G401.6 (cell line): ENCODE measurements around the gene SELENOO.

Experiments
- FAIRE-seq: peaks from 2 replicates; lab custom pipeline; 2012; peaks lifted over from hg19 to GRCh38; lab: Jason Lieb, UNC

SELENOO gene

DNA sequence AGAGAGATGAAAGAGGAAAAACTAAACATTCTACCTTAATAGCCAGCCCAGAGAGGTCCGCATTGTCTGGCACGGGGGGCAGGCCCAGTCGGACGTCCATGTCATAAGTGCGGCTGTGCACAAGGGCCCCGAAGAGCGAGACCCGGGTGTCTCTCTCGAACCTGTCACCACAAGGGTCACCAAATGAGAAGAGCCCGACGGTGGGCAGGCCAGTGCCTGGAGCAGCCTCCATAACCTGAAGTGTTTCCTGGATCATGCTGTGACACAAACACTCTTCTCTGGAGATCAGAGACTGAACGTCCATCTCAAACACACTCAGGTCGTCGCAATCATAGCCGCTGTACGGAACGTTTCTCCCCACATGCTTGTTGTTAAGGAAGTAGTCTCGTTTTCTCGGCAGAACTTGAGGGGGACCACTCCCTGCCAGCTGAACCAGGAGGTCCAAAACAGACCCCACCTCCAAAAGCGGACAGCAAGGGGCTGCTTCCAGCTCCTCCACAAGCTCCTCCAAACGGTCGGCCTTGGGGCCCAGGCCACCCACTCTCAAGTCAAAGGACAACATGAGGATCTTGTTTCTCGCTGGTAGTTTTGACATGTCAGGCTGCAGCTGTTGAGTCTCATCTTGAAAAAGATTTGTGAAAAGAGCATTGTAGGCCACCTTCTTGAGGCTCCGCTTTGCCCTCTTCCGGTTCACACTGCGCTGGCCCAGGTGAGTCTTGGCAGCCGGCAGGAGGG is 43.0 kb downstream of the SELENOO start:
- no peak for FAIRE-seq

DNA sequence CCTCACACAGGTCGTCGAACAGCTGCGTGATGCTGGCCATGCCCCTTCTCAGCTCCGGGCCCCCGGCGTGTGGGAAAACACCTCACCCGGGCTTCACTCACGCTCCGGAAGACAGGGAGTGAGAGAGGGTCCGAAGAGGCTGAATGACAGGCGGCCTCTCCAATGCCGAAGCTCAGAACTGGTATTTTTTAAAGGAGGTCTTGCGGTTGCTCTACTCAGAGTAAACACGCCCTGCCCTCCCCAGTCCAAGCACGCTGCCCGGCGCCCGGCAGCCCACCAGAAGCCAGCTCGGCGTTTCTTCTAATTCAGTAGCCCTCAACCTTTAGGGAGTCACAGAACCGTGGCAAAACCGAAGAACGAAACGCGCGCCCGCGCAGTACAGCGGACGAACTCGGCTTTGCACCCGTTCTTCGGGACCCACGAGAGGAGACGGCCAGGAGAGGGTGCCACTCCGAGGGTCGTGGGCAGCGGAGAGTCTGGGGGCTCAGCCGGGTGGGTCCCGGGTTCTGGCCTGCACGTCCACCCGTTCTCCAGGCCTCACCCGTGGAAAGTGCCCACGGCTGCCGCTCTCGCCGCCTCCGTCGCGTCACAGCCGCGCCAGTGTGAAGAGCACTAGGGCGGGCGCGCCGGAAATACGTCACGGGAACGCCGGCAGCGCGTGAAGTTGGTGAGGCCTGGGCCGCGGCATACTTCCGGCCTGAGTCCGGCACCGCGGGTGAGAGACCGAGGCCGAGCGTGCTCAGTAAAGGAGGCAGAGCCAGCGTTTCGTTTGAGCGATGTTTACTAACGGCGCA is 43.8 kb downstream of the SELENOO start, which contains the start of gene TUBGCP6:
TSS of gene TUBGCP6 (minus strand) at position 604 of the 794 bp plus-strand sequence. CDS start at position 40, 564 bp downstream.
- peak; percentile 90 for FAIRE-seq

DNA sequence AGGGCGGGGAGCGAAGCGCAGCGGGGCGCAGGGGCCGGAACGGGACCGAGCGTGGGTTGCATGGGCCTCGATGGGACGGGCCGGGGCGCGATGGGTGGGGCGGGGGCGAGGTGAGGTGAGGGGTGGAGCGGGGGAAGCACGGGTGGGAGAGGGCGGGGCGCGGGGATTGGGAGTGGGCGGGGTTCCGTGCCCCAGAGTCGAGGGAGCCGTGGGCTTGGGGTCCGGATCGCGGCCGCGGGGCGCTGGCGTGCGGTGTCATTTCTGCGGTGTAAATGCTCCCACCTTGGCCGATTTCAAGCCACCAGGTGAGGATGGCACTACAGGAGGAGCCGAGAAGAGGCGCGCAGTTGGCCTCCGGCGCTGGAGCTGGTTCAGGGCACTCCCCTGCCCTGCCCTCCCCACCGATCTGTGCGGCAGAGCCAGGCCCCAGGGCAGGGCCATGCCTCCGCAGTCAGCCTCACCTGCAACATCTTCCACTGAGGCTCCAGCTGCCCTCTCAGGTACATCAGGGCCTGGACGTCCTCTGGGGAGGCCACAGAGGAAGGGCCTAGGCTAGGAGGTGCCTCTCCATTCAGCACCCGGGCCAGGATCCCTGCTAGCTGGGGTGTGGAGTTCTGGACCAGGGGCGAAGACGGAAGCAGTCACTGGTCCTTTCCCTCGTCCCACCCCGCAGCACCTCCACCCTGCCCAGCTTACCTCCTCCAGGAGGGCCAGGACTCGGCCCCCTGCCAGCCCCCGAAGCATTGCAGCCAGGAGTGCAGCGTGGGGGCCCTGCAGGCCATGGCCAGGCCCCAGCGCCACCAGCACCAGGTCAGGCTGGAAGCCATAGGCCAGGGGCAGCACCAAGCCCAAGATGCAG is 44.6 kb downstream of the SELENOO start:
- no peak for FAIRE-seq

DNA sequence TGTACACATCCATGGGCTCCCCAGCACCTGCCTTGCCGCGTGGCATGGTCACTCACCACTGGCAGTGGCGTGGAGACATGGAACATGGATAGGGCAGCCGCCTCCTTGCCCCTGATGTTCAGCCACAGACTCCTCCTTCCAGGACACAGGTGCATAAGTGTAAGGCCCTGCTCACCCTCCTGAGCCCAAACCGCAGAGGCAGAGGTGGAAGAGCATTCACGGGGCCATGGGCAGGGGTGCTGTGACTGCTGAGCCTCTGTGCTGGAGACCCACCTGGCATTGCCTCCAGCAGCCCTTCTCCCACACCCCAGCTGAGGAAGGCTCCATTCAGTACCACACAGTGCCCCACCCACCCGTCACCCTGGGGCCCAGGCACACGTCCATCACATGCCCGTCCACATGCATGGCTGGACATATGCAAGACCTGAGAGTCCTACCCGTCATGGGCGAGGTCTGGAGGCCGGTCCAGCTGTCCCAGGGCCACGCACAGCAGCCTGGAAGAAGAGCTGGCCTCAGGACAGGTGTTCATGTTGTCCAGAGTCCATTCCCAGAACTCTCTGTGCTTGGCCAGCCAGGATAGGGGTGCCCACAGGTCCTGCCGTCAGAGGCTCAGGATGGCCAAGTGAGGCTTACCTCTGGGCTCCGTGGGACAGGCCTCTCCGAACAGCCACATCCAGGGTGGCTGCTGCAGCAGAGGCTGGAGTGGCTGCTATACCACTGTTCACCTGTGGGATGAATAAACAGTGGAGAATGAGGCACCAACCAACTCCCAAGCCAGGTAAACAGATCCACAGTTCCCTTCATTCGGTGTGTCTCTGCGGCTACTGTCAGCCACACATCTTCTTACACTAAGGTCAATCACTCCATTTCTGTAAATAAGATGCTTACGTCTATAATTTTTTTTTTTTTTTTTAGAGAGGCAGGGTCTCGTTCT is 45.7 kb downstream of the SELENOO start:
- no peak for FAIRE-seq

DNA sequence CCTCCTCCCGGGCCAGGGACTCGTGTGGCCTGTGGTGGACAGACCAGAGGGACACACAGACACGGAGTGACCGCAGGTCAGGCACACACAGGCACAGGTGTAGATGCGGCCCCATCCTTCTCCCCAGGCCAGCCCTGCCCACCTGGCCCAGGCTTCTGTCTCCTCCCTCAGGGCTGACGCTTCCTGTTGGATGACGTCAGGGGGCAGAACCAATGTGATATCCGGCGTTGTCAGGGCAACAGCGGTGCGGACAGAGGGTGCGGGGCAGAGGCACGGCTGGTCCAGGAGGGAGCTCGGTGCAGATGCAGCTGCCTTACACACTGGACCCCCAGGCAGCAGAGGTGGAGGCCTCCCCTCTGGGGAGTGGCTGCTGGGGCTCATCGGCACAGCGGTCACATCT is 46.9 kb downstream of the SELENOO start:
- no peak for FAIRE-seq

DNA sequence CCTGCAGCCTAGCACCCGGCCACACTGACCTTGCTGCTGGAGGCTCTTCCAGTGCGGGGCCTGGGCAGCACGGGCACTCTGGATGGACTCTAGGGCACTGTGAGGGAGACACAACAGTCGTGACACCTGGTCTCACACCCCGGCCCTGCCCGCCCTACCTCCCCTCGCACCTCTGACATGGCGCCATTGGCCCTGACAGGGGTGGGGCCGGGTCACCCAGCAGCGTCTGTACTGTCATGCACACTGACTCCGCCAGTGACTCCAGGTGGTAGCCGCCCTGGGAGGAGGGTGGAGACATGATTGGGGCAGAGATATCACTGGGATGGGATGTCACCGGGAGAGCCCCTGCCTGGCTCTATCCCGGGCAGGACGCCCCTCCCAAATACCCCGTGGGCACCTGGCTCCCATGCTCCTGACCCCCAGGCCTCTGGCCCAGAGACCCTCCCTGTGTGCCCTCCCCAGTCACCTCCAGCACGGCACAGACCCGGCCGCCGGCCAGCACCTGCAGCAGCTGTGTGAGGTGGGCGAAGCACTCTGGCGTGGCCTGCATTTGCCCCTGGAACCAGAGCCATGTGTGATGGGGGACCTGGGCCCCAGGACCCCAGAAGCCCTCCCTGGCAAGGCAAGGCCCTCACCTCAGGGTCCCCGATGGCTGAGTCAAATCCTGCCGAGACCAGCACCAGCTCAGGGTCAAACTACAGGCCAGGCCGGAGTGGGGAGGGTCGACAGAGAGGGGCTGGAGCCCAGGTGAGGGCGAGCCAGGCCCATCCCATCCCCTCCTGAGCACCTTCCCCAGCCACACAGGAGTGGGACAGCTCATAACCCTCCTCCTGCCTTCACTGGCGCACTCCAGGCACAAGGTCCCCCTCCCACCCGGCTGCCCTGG is 47.6 kb downstream of the SELENOO start:
- FAIRE-seq: no peak

DNA sequence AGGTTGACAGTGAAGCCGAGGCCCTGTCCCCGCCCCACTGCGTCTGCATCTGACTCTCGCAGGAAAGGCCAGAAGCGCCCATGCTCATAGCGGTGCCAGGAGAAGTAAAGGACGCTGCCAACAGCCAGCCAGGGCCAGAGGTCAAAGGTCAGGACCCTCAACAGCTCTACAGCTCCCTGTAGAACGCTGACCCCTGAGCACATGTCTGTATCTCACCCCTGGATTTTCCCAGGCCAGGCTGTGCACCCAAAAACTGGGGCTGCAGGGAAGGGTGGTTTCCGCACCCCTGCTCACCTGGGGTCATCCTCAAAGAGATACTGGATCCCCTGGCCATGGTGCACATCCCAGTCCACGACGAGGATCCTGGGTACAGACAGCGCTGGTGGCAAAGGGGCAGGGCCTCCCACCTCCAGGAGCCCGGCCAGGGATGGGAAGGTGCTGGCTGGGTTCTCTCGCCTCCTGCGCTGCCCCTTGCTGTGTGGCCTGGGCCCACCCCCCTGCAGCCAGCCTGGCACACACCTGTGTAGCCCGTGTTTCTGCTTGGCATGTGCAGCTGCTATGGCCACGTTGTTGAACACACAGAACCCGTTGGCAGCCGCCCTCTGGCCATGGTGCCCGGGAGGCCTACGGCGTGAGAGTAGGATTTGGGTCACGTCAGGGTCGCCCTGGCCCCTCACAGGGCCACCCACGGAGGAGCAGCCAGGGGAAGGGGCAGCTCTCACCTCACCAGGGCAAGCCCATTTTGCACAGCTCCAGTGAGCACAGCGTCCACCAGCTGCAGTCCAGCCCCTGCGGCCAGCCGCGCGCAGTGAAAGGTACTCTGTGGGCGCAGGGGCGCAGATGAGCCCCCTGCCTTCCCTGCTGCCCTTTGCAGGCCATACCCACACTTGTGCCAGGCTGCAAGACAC is 48.8 kb downstream of the SELENOO start:
- FAIRE-seq: no peak

DNA sequence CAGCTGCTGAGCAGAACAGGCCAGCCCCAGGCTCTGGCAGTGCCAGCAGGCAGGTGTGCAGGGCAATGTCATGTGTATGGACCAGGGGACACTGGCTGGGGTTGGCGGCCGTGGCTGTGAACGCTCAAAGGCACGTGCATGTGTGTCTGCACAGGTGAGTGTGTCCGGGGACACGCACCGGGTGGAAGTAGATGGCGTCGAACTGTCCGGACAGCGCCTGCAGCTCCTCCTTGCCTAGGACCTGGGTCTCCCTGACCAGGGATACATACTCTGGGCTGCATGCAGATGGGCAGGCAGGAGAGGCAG is 49.4 kb downstream of the SELENOO start:
- no peak for FAIRE-seq

DNA sequence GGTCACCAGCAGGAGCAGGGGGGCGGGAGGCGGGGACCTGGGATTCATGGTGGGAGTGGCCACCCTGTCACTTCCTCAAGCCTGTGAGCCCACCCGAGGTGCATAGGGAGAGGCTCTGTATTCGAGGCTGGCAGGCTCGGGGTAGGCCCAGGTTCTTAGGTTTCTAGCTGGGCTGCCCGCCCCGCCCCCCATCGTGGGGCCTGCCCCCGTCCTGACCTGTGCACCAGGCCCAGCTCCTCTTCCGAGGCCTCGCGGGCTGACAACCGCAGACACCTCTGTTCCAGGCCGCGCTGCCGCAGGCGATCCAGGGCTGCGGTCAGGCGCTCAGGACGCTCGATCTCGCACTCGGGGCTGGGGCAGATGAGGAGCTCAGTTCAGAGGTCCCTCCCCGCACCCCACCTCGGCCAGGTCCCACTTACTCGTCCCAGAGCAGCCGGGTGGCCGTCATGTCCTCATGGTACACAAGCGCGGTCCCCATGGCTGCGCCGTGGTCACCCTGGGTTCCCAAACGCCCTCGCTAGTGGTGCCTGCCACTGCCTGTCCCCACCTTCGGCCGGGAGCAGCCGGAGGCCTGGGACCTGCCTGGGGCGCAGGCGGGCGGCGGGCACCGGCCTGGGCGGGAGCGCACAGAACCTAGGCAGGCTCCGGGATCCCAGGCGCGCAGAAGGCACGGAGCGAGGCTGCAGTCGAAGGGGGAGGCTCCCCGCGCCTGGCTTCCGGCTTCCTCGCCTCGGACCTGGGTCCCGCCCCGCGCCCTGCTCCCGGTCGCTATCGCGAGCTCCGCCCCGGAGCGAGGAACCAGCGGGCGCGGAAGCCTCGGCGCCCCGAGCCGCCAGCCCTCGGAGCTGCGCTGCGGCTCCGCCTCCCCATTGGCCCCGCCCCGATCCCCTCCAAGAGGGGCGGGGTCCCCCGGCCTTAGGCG is 50.0 kb downstream of the SELENOO start, which contains the start of gene HDAC10:
TSS of gene HDAC10 (minus strand) at position 711 of the 922 bp plus-strand sequence. CDS start at position 478, 233 bp downstream.
- no peak for FAIRE-seq

DNA sequence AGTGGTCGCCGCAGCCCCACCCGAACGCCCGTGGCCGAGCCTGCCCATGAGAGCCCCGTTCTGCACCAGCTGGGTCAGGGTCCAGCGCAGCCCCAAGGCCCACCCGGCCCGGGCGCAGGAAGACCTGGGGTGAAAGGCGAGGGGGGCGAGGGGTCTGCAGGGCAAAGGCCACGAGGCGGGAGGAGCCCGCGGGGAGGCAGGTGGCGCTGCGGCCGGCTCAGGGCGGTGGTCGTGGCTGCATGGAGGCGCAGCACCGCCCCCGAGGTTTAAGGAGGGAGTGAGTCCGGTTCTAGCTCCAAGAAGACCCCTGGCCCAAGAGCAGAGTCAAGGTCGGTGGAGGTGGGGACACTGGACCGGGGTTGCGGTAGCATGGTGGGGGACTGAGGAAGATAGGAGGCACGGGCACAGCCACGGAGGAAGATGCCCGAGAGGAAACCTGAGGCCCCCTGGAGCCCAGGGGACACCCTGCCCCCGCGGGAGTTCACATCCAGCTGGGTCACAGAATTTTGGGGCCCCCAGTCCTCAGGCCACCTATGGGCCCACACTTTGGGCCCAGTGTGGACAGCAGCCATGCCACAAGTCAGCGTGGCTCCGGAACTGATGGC is 50.8 kb downstream of the SELENOO start:
- no peak for FAIRE-seq

DNA sequence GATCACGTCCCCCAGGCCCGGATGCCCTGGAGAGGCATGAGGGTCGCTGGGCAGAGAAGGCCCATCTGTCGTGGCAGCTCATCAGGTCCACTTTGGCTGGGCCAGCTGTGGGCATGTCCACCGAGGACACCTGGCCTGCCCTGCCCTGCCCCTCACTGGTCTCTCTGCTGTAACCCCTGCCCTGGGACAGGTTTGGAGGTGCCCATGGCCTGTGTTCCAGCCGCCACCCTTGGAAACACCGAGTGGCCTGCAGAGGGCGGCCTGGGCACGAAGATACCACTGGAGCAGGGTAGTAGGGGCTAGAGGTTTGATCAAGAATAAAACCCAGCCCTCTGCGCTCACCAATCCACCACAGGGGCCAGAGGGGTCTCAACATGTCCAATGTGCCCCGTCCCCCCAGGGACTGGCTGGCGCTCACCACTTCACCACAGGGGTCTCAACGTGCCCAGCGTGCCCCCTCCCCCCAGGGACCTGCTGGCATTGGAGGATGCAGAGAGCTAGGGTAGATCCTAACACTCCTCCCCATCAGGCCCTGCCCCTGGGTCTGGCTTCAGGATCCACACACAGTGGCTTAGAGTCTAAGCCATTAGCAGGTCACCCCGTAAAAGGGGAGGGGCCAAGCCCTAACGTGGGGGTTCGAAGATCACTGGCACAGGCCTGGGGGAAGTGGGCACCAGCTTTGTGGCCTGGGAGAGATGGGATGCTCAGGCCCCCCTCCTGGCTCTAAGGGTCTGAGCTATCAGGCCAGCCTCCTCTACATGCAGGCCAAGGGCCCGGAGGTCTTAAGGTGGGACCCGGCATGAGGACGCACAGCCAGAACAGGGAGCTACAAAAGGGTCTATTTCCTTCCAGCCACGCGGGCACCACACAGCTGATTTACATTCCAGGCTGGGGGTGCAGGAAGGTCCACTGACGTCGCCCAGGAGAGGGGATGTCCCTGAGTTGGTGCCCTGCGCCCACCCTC is 51.6 kb downstream of the SELENOO start:
- peak; percentile 67 for FAIRE-seq

DNA sequence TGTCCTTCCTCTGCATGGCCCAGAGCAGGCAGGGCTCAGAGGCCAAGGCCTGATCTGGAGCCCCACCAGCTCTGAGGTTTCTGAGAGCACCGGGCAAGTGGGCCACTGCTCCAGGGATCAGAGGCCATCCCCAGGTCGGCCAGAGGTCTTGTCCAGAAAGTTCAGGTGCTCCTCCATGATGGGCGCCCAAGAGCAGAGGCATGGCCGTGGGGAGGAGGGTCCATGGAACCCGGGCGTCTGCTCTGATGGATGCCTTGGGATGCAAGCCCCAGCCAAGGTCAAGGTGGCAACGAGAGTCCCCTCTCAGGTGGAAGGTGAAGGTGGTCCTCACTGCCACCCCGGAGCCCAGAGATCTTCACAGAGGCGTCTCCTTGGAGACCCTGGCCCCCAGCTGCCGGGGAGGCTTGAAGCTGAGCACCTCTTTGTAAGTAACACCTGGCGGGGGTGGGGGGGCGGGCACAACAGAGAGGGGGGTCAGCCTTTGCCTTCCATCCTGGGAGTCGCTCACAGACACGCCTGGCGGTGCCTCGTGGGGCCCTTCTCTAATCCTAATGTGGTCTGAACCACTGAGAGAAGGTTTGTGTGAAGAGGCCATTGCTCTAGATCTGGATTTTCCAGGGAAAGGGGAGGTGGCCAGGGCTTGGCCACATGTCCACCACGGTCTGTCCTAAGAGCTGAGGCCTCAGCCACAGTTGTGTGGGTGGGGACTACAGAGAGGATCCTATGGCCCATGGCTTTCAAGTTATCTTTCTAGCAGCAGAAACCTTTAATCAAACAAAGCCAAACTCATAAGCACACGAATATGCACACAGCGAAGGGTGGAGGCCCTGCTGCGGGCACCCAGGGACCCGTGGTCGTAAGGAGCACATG is 52.5 kb downstream of the SELENOO start:
- FAIRE-seq: no peak

DNA sequence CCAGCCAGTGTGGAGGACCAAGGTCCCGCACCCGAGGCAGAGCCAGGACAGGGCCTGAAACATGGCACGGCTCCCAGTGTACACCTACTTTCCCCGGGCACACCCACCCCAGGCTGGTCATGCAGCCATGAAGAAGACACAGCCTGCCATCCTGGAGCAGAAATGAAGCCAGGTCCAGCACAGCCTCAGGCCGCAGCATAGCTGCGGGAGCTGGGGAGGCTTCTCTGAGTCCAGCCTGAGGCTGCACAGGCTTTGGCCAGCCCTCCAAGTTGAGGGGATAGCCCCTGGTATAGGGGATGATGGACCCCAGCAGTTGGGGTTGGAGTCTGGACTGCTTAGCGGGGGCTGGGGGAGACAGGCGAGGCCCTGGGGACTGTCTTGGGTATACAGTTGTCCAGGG is 53.1 kb downstream of the SELENOO start:
- no peak for FAIRE-seq

DNA sequence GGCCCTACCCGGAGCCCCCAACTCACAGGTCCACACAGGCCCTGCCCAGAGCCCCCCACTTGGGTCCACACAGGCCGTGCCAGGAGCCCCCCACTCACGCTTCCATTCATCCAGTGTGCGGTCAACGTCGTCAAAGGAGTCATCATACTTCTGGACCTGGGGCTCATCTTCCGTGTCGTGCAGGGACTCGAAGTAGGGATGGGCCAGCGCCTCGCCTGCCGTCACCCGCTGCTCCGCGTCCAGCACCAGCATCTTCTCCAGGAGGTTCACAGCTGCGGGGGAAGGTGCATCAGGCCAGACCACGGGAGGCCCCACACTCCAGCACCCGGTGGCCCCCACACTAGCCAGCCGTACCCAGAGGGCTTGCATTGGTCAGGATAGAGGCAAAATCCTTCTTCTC is 54.3 kb downstream of the SELENOO start:
- FAIRE-seq: no peak

DNA sequence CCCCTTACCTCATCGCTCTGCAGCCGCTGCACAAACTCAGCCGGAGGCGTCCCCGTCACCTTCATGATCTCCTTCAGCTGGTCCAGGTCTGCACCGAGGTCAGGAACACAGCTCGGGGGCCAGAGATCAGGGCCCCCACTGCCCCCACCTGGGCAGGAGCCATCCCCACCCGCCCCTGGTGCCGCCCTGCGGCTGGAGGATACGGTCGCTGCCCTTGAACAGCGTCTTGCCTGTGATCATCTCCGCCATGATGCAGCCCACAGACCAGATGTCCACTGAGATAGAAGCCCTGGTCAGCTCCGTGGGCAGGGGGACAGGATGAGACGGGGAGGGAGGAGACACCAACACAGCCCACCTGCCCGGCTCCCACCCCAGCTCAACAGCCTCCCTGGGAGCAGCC is 54.8 kb downstream of the SELENOO start:
- FAIRE-seq: no peak
